ENCODE measurements around the gene WASF1. TPM values are rescaled to one million over a fixed set of nuclear protein-coding genes. Genes with fewer than 3 reads are reported as not detected.
A peak's percentile ranks its signal among the peaks of the same experiment; 100 is the strongest.

WASF1 gene
- total and polyA plus RNA-seq, 12 donors = 0.43 to 3.1 (median 0.99) TPM

GRCh38 chr6:110054664-110055386, 124.6 kb downstream of the WASF1 start:
- intact Hi-C loops (cut with DNase I) = loop anchor here in 7 of 10 donors (5.0 to 10.0 kb wide), 5 partner anchors 330 to 528 kb away; no protein-coding TSS in a partner anchor
- WGBS, 2 donors = 73 to 76% methylated on average over 15 of the region's 15 CpGs

GRCh38 chr6:110053395-110054240, 125.9 kb downstream of the WASF1 start:
- no peak overlapping the region for H3K4me3 ChIP-seq
- H3K9me3 ChIP-seq = no peaks in the 10 kb centered on the region
- TF ChIP-seq CTCF (IDR thresholded peaks at IDR 0.05) = peak; percentile 34 to 81 (median 74)
- ATAC-seq (peak in 6 of 8 donors; percentile 34 to 62 (median 58)), DNase-seq (peak in 1 of 2 donors; percentile 25)
- H3K36me3 ChIP-seq = no peaks in the 10 kb centered on the region
- peaks cover 0 to 16% (median 0%) of the 10 kb centered on the region in 7 donors for H3K27me3 ChIP-seq
- intact Hi-C loops (cut with DNase I) = loop anchor here in 6 of 10 donors (5.0 to 10.0 kb wide), 4 partner anchors 331 to 351 kb away; no protein-coding TSS in a partner anchor
- no peak overlapping the region for H3K27ac ChIP-seq
- 16 to 17% methylated on average over 5 of the region's 5 CpGs for WGBS, 2 donors
- H3K4me1 ChIP-seq = no peaks in the 10 kb centered on the region

More at GRCh38 chr6:110054664-110055386, 124.6 kb downstream of the WASF1 start:
- no peak for DNase-seq
- Histone ChIP-seq H3K27me3 (peaks cover 0 to 18% (median 5%) of the 10 kb centered on the region in 7 donors), H3K4me1 (no peaks in the 10 kb centered on the region), H3K9me3 (no peaks in the 10 kb centered on the region), H3K27ac (no peak overlapping the region), H3K36me3 (no peaks in the 10 kb centered on the region), H3K4me3 (no peak overlapping the region)
- ATAC-seq = no peak
- no peak for TF ChIP-seq CTCF (IDR thresholded peaks at IDR 0.05)

GRCh38 chr6:110050440-110050813, 129.0 kb downstream of the WASF1 start:
- Histone ChIP-seq H3K27ac (no peak overlapping the region), H3K4me1 (no peaks in the 10 kb centered on the region), H3K4me3 (no peak overlapping the region), H3K27me3 (peaks cover 0 to 17% (median 0%) of the 10 kb centered on the region in 7 donors), H3K9me3 (peaks cover 0 to 7% (median 0%) of the 10 kb centered on the region in 11 donors), H3K36me3 (no peaks in the 10 kb centered on the region)
- intact Hi-C loops (cut with DNase I) = loop anchor here in 6 of 10 donors (5.0 to 10.0 kb wide), 4 partner anchors 334 to 348 kb away; no protein-coding TSS in a partner anchor
- ATAC-seq (no peak), DNase-seq (no peak)
- 81 to 86% methylated on average over 3 of the region's 3 CpGs for WGBS, 2 donors
- TF ChIP-seq CTCF (IDR thresholded peaks at IDR 0.05) = no peak

Other genes with a start within 250 kb of the WASF1 start
- gene GPR6, start 201.4 kb downstream of the WASF1 start, total RNA-seq = not detected
- not detected for gene GPR6, start 201.4 kb downstream of the WASF1 start, polyA plus RNA-seq
- gene CDC40, start 757 bp upstream of the WASF1 start, total RNA-seq = 10 to 100 TPM; 13.6 to 20.5 (median 16.2) TPM
- 1 to 10 TPM; 5.7 to 6.7 TPM for gene CDC40, start 757 bp upstream of the WASF1 start, polyA plus RNA-seq
- 1 to 10 TPM in 9 of 10 donors, under 1 TPM in 1; 0.89 to 2.4 (median 1.6) TPM for gene METTL24, start 178.7 kb upstream of the WASF1 start, total RNA-seq
- under 1 TPM in 1 of 2 donors, not detected in 1; 0.07 TPM for gene METTL24, start 178.7 kb upstream of the WASF1 start, polyA plus RNA-seq
- gene DDO, start 235.9 kb upstream of the WASF1 start, total RNA-seq = 10 to 100 TPM; 17.8 to 30.0 (median 26.3) TPM
- gene DDO, start 235.9 kb upstream of the WASF1 start, polyA plus RNA-seq = 10 to 100 TPM in 1 of 2 donors, 1 to 10 TPM in 1; 7.6 to 11.0 TPM

Measured in heart right ventricle (tissue), 16 donors.